ENCODE data around the gene NPC2. TPM values are rescaled to one million over a fixed set of nuclear protein-coding genes. Genes with fewer than 3 reads are reported as not detected.

NPC2 gene
- 10 to 100 TPM; 31.6 to 42.5 (median 35.0) TPM for total RNA-seq
- polyA plus RNA-seq: 10 to 100 TPM; 28.2 to 30.7 (median 29.3) TPM
- long read RNA-seq, donor 1, transcript NPC2-207 (5 exons, 1,035 nt): major isoform, 11 of 11 reads
- long read RNA-seq, donor 1, partial matches to known transcripts: 0 of 11 reads
- long read RNA-seq, donor 1, other reads (novel, unspliced or antisense): 0 of 11 reads
- long read RNA-seq, donor 2, transcript NPC2-207 (5 exons, 1,035 nt): major isoform, 36 of 36 reads
- long read RNA-seq, donor 2, partial matches to known transcripts: 0 of 36 reads
- long read RNA-seq, donor 2, other reads (novel, unspliced or antisense): 0 of 36 reads

GRCh38 chr14:74492776-74493342 is at the start of gene NPC2:
TSS of gene NPC2 (minus strand) at chr14:74493305. CDS start at chr14:74493274, 31 bp downstream.
- ATAC-seq (peak in 2 of 4 donors; percentile 14 to 17), DNase-seq (no peak)
- H3K9me3 ChIP-seq: no peaks in the 10 kb centered on the region
- WGBS, 3 donors: 0 to 1% (median 1%) methylated on average over 31 to 35 of the region's 35 CpGs
- peaks cover 23% of the 10 kb centered on the region for H3K4me1 ChIP-seq
- peak within 1 kb of the TSS; percentile 82 for H3K4me3 ChIP-seq
- H3K27ac ChIP-seq: peak within 1 kb of the TSS; percentile 87
- TF ChIP-seq CTCF (IDR thresholded peaks at IDR 0.05): no peak
- peaks cover 0 to 17% of the 10 kb centered on the region in 2 donors for H3K36me3 ChIP-seq (ENCODE audit: insufficient read depth in 1 of 2, low read depth in 1 of 2)
- intact Hi-C loops (cut with DNase I): loop anchor here in 1 of 2 donors (5.0 kb wide), 1 partner anchor 131 kb away; no protein-coding TSS in a partner anchor
- no peaks in the 10 kb centered on the region for H3K27me3 ChIP-seq (ENCODE audit: insufficient read depth in 3 of 3, low read length in 2 of 3)

- H3K4me1 ChIP-seq: no peaks in the 10 kb centered on the region
- H3K27ac ChIP-seq: no peak overlapping the region
- no peaks in the 10 kb centered on the region for H3K36me3 ChIP-seq (ENCODE audit: insufficient read depth in 1 of 2, low read depth in 1 of 2)
- no peaks in the 10 kb centered on the region for H3K9me3 ChIP-seq
- no peak for TF ChIP-seq CTCF (IDR thresholded peaks at IDR 0.05)
- WGBS, 3 donors: 81 to 89% (median 85%) methylated on average over 10 of the region's 10 CpGs
- H3K4me3 ChIP-seq: no peak overlapping the region
- intact Hi-C loops (cut with DNase I): no loop called here
- DNase-seq (peak in 1 of 2 donors; percentile 26), ATAC-seq (no peak)
- peaks cover 0 to 7% (median 3%) of the 10 kb centered on the region in 3 donors for H3K27me3 ChIP-seq (ENCODE audit: insufficient read depth in 3 of 3, low read length in 2 of 3)
Observed at GRCh38 chr14:74542056-74542685, 49.1 kb upstream of the NPC2 start.

DNA sequence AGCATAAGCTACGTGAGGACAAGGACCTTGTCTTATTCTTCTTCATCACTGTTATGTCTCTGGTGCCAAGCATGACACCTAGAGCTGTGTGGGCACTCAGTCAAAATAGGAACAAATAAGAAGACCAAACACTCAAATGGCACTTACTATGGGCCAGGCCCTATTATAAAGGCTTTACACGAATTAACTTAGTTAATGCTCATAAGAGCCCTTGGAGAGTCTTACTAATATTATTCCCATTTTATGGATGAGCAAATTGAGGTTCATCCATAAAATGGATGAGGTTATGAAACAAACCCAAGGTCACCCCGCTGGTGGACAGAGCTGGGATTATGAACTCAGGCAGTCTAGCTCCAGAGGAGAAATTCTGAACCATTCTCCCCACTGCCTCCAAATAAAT is 48.1 kb upstream of the NPC2 start:
- DNase-seq (no peak), ATAC-seq (no peak)
- Histone ChIP-seq H3K27ac (no peak overlapping the region), H3K4me1 (no peaks in the 10 kb centered on the region), H3K9me3 (no peaks in the 10 kb centered on the region), H3K27me3 (ENCODE audit: insufficient read depth in 3 of 3, low read length in 2 of 3) (peaks cover 0 to 7% (median 3%) of the 10 kb centered on the region in 3 donors), H3K36me3 (ENCODE audit: insufficient read depth in 1 of 2, low read depth in 1 of 2) (no peaks in the 10 kb centered on the region), H3K4me3 (no peak overlapping the region)
- no peak for TF ChIP-seq CTCF (IDR thresholded peaks at IDR 0.05)
- WGBS, 3 donors: 91 to 97% (median 92%) methylated on average over 3 of the region's 3 CpGs
- intact Hi-C loops (cut with DNase I): no loop called here

DNA sequence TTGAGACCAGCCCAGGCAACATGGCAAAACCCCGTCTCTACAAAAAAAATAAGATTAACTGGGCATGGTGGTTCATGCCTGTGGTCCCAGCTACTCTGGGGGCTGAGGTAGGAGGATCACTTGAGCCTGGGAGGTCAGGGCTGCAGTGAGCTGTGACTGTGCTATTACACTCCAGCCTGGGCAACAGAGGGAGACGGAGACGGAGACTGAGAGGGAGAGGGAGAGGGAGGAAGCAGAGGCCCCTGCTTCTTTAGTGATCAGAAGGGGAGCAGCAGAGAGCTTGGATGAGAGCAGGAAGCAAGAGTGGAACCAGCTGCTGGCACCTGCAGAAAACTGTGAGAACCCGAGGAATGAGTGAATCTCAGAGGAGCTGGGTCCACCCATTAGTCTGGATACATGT is 46.4 kb upstream of the NPC2 start:
- intact Hi-C loops (cut with DNase I): no loop called here
- 74 to 86% (median 80%) methylated on average over 4 of the region's 4 CpGs for WGBS, 3 donors
- no peak for TF ChIP-seq CTCF (IDR thresholded peaks at IDR 0.05)
- DNase-seq: peak in 1 of 2 donors; percentile 35
- no peak for ATAC-seq
- Histone ChIP-seq H3K9me3 (no peaks in the 10 kb centered on the region), H3K4me3 (no peak overlapping the region), H3K36me3 (ENCODE audit: insufficient read depth in 1 of 2, low read depth in 1 of 2) (no peaks in the 10 kb centered on the region), H3K4me1 (no peaks in the 10 kb centered on the region), H3K27ac (no peak overlapping the region), H3K27me3 (ENCODE audit: insufficient read depth in 3 of 3, low read length in 2 of 3) (peaks cover 0 to 4% (median 3%) of the 10 kb centered on the region in 3 donors)

All from psoas muscle (tissue), 8 donors.